IMR-90 (cell line): Measurements from ENCODE around the gene TYW5. TPM values are rescaled to one million over a fixed set of nuclear protein-coding genes. Genes with fewer than 3 reads are reported as not detected.

Experiments
- ATAC-seq: fragments of 200-7000 bp; cut with Tn5 transposase; 2 replicates; pipeline ENCODE4 v1.9.1; 2020; ENCODE audit warnings: low read depth, mild to moderate bottlenecking, moderate library complexity
- BruUV-seq: library from RNA; stranded (reverse); fragments of 400-500 nt; replicated peaks from 2 replicates; lab custom pipeline; 2021; lab: Mats Ljungman, UMichigan
- CTCF ChIA-PET: fragments of 300-600 bp; formaldehyde crosslinking; extraction: SDS; loops from one replicate; lab custom pipeline; 2021; ENCODE audit warnings: antibody characterized with exemption; lab: Yijun Ruan, JAX
- POLR2A ChIA-PET: fragments of 300-600 bp; sonication (Branson Sonifier 250); formaldehyde crosslinking; loops from one replicate; lab custom pipeline; 2022; ENCODE audit warnings: antibody characterized with exemption; ENCODE audit not compliant: unreplicated experiment; lab: Charles Lee
- DNase-seq: peaks from one replicate; pipeline ENCODE4 v3.0.0; 2013
- H2AFZ ChIP-seq: replicated peaks from 2 replicates; pipeline ENCODE3; 2013; ENCODE audit warnings: low read length, mild to moderate bottlenecking; ENCODE audit not compliant: poor library complexity
- H2AK5ac ChIP-seq: 2 replicates; pipeline ENCODE4 v1.6.1; 2013; ENCODE audit warnings: low read depth, low read length, inconsistent platforms
- H2AK9ac ChIP-seq: replicated peaks from 2 replicates; pipeline ENCODE3; 2013; ENCODE audit warnings: mild to moderate bottlenecking, low read depth, low read length, moderate library complexity; ENCODE audit not compliant: poor library complexity
- H2BK120ac ChIP-seq: 2 replicates; pipeline ENCODE4 v1.6.1; 2013; ENCODE audit warnings: low read depth, low read length, inconsistent platforms
- H2BK15ac ChIP-seq: 3 replicates; pipeline ENCODE4 v1.6.1; 2013; ENCODE audit warnings: low read depth, low read length, inconsistent platforms
- H2BK20ac ChIP-seq: 2 replicates; pipeline ENCODE4 v1.6.1; 2013; ENCODE audit warnings: low read depth, mild to moderate bottlenecking, inconsistent platforms, low read length, moderate library complexity
- H2BK5ac ChIP-seq: 2 replicates; pipeline ENCODE4 v1.6.1; 2013; ENCODE audit warnings: mild to moderate bottlenecking, low read depth, low read length, inconsistent platforms; ENCODE audit not compliant: poor library complexity, severe bottlenecking
- H3K14ac ChIP-seq: replicated peaks from 2 replicates; pipeline ENCODE4 v1.6.1; 2013; ENCODE audit warnings: low read depth, low read length, inconsistent platforms
- H3K18ac ChIP-seq: 2 replicates; pipeline ENCODE4 v1.6.1; 2013; ENCODE audit warnings: low read depth, low read length, control low read depth
- H3K23ac ChIP-seq: 2 replicates; pipeline ENCODE4 v1.6.1; 2013; ENCODE audit warnings: low read depth, low read length, inconsistent platforms
- H3K27ac ChIP-seq: 2 replicates; pipeline ENCODE4 v1.5.1; 2013; ENCODE audit warnings: mild to moderate bottlenecking, control low read depth, low read length; ENCODE audit not compliant: insufficient read depth
- H3K27me3 ChIP-seq: 2 replicates; pipeline ENCODE4 v1.6.1; 2013; ENCODE audit warnings: low read length; ENCODE audit not compliant: control insufficient read depth, insufficient read depth
- H3K36me3 ChIP-seq: 2 replicates; pipeline ENCODE4 v1.6.1; 2013; ENCODE audit warnings: low read length, mixed read lengths; ENCODE audit not compliant: control insufficient read depth, insufficient read depth
- H3K4ac ChIP-seq: 2 replicates; pipeline ENCODE4 v1.6.1; 2013; ENCODE audit warnings: low read depth, low read length, inconsistent platforms
- H3K4me1 ChIP-seq: 2 replicates; pipeline ENCODE4 v1.6.1; 2013; ENCODE audit warnings: low read length, mixed read lengths; ENCODE audit not compliant: control insufficient read depth, insufficient read depth
- H3K4me2 ChIP-seq: 2 replicates; pipeline ENCODE4 v1.6.1; 2013; ENCODE audit warnings: low read depth, mild to moderate bottlenecking, control low read depth, low read length, moderate library complexity
- H3K4me3 ChIP-seq: 2 replicates; pipeline ENCODE4 v1.5.1; 2013; ENCODE audit warnings: low read depth, mild to moderate bottlenecking, control low read depth, low read length, moderate library complexity; ENCODE audit not compliant: insufficient read depth
- H3K56ac ChIP-seq: 2 replicates; pipeline ENCODE4 v1.6.1; 2013; ENCODE audit warnings: low read length, inconsistent platforms; ENCODE audit not compliant: insufficient read depth; ENCODE audit errors: extremely low read depth
- H3K79me1 ChIP-seq, 2 experiments: 2 replicates each; pipeline ENCODE4 v1.6.1; 2013; ENCODE audit warnings: low read length in 2 of 2, inconsistent platforms in 1 of 2, low read depth in 1 of 2
- H3K9ac ChIP-seq: 2 replicates; pipeline ENCODE4 v1.6.1; 2013; ENCODE audit warnings: low read depth, low read length, control low read depth
- H3K9me1 ChIP-seq: 2 replicates; pipeline ENCODE4 v1.6.1; 2013; ENCODE audit warnings: low read length, inconsistent platforms; ENCODE audit not compliant: insufficient read depth
- H3K9me3 ChIP-seq: 2 replicates; pipeline ENCODE4 v1.6.1; 2013; ENCODE audit warnings: low read length; ENCODE audit not compliant: control insufficient read depth, insufficient read depth
- H4K20me1 ChIP-seq: 2 replicates; pipeline ENCODE4 v1.6.1; 2013; ENCODE audit warnings: low read length, inconsistent platforms; ENCODE audit not compliant: insufficient read depth
- H4K5ac ChIP-seq: 2 replicates; pipeline ENCODE4 v1.6.1; 2013; ENCODE audit warnings: mild to moderate bottlenecking, low read depth, low read length, control low read depth
- H4K8ac ChIP-seq, 2 experiments: 2 replicates each; pipeline ENCODE4 v1.6.1; 2013; ENCODE audit warnings: low read depth in 2 of 2, low read length in 2 of 2, control low read depth in 1 of 2, inconsistent platforms in 1 of 2
- H4K91ac ChIP-seq: 2 replicates; pipeline ENCODE4 v1.6.1; 2013; ENCODE audit warnings: low read depth, low read length, inconsistent platforms; ENCODE audit not compliant: insufficient read depth
- CEBPB ChIP-seq: IDR thresholded peaks from 2 replicates; pipeline ENCODE4 v1.6.1; 2012; ENCODE audit warnings: low read depth, low read length, improper control_type of control experiment
- CTCF ChIP-seq: conservative IDR thresholded peaks from 2 replicates; pipeline ENCODE4 v1.5.1; 2012; ENCODE audit warnings: mild to moderate bottlenecking, low read depth, low read length, improper control_type of control experiment
- ELK1 ChIP-seq: fragments of 150-350 bp; IDR thresholded peaks from 2 replicates; pipeline ENCODE4 v1.6.1; 2016; ENCODE audit warnings: low read depth, mild to moderate bottlenecking, low read length, moderate library complexity, borderline replicate concordance
- FOS ChIP-seq: fragments of 150-350 bp; IDR thresholded peaks from 2 replicates; pipeline ENCODE4 v1.6.1; 2016; ENCODE audit warnings: low read depth, low read length
- MAFK ChIP-seq: IDR thresholded peaks from 2 replicates; pipeline ENCODE4 v1.6.1; 2012; ENCODE audit warnings: low read depth, low read length, improper control_type of control experiment
- MAZ ChIP-seq: IDR thresholded peaks from 2 replicates; pipeline ENCODE4 v1.6.1; 2012; ENCODE audit warnings: low read depth, mild to moderate bottlenecking, low read length, improper control_type of control experiment, moderate library complexity, borderline replicate concordance
- MXI1 ChIP-seq: IDR thresholded peaks from 2 replicates; pipeline ENCODE4 v1.6.1; 2012; ENCODE audit warnings: low read depth, mild to moderate bottlenecking, low read length, moderate library complexity, borderline replicate concordance
- NFE2L2 ChIP-seq: fragments of 150-350 bp; IDR thresholded peaks from 2 replicates; pipeline ENCODE4 v1.6.1; 2016; ENCODE audit warnings: low read depth, mild to moderate bottlenecking, low read length
- RAD21 ChIP-seq: IDR thresholded peaks from 2 replicates; pipeline ENCODE4 v1.6.1; 2012; ENCODE audit warnings: low read length, improper control_type of control experiment
- RCOR1 ChIP-seq: IDR thresholded peaks from 2 replicates; pipeline ENCODE4 v1.6.1; 2012; ENCODE audit warnings: mild to moderate bottlenecking, low read length, improper control_type of control experiment; ENCODE audit not compliant: insufficient replicate concordance
- RFX5 ChIP-seq: IDR thresholded peaks from 2 replicates; pipeline ENCODE4 v1.8.0; 2012; ENCODE audit warnings: low read depth, mild to moderate bottlenecking, low read length, moderate library complexity
- SMC3 ChIP-seq: fragments of 150-350 bp; IDR thresholded peaks from 2 replicates; pipeline ENCODE4 v1.6.1; 2016; ENCODE audit warnings: low read depth, mild to moderate bottlenecking, antibody characterized with exemption, low read length, moderate library complexity
- USF2 ChIP-seq: fragments of 150-350 bp; IDR thresholded peaks from 2 replicates; pipeline ENCODE4 v1.6.1; 2017; ENCODE audit warnings: mild to moderate bottlenecking, antibody characterized with exemption, low read length, low read depth
- WGBS, 2 experiments: methylation state at CpG; one replicate each; pipeline versions ENCODE4 v1.1.5 to v1.1.7; 2013; ENCODE audit warnings: missing lambda C conversion rate in 2 of 2; ENCODE audit not compliant: insufficient read length in 1 of 2; ENCODE audit errors: extremely low coverage in 2 of 2; 5-methylcytosine and 5-hydroxymethylcytosine counted together
- dilution Hi-C: fragments of 300-500 bp; cut with HindIII; formaldehyde crosslinking; loops from one replicate; pipeline ENCODE4 v1.14.3; 2018; ENCODE audit warnings: low sequenced_read_pairs; ENCODE audit not compliant: unreplicated experiment
- in situ Hi-C: fragments of 300-500 bp; cut with MboI; formaldehyde crosslinking; loops from 3 replicates; pipeline ENCODE4 v1.14.3; 2019; ENCODE audit warnings: low sequenced_read_pairs, inconsistent platforms, mixed read lengths
- intact Hi-C: fragments of 100-400 bp; cut with micrococcal nuclease; formaldehyde crosslinking; loops from 2 replicates; pipeline ENCODE4 v1.10.0; 2022
- polyA plus RNA-seq, 3 experiments: library from polyadenylated mRNA; depleted of rRNA; stranded (reverse); fragments of >200 nt; gene quantifications; 2 replicates each; pipeline ENCODE4 v1.2.3, GENCODE V29; 2012; ENCODE audit warnings: low replicate concordance in 1 of 3
- total RNA-seq: library from RNA; depleted of rRNA; stranded (reverse); fragments of >200 nt; gene quantifications from 2 replicates; pipeline ENCODE4 v1.2.3, GENCODE V29; 2012

TYW5 gene
- total and polyA plus RNA-seq, 2 of the 4 experiments (the other 2 are of a cell fraction): 3.8 to 4.0 TPM

GRCh38 chr2:199985625-199986207 lies 30.4 kb upstream of the TYW5 start:
- intact Hi-C loops (loop anchor here (1.0 to 10.0 kb wide), 2 partner anchors 169 to 321 kb away; partner anchors contain the start of gene SPATS2L), in situ Hi-C loops (loop anchor here (10.0 kb wide), 1 partner anchor 319 kb away; the partner anchor contains the start of gene SPATS2L), dilution Hi-C loops (no loop called here)
- no peaks in the 10 kb centered on the region for H3K36me3 ChIP-seq
- H4K5ac ChIP-seq: peak overlapping the region; percentile 96
- peak overlapping the region; percentile 87 for H4K8ac ChIP-seq
- CTCF ChIA-PET: interaction anchor here (0.6 to 2.3 kb wide), 13 partner anchors 17 to 524 kb away, joined by 3 to 6 read pairs (median 3); partner anchors contain the start of gene KCTD18
- peak overlapping the region; percentile 30; the same call in 1 of the 2 replicates for H3K9ac ChIP-seq
- H3K79me1 ChIP-seq: no peaks in the 10 kb centered on the region
- no peak overlapping the region for H3K56ac ChIP-seq
- H3K9me1 ChIP-seq: no peaks in the 10 kb centered on the region
- H3K18ac ChIP-seq: peak overlapping the region; percentile 35; the same call in 1 of the 2 replicates
- no peaks in the 10 kb centered on the region for H3K9me3 ChIP-seq
- WGBS, 2 experiments: 65% methylated on average over 2 of the region's 6 CpGs; no CpG with 5 or more reads in 1 of the 2 experiments
- H3K4me1 ChIP-seq: peaks cover 6% of the 10 kb centered on the region; the same call in 1 of the 2 replicates
- POLR2A ChIA-PET: no interaction called here
- H4K20me1 ChIP-seq: no peaks in the 10 kb centered on the region
- no peak overlapping the region for H3K4me2 ChIP-seq
- no peak overlapping the region for H3K23ac ChIP-seq
- H2AK5ac ChIP-seq: peak overlapping the region; percentile 69; the same call in 1 of the 2 replicates
- H2BK120ac ChIP-seq: peak overlapping the region; percentile 90
- H2BK5ac ChIP-seq: peak overlapping the region; percentile 75
- H2BK20ac ChIP-seq: peak overlapping the region; percentile 54; the same call in 1 of the 2 replicates
- no peak overlapping the region for H2AK9ac ChIP-seq
- H3K27ac ChIP-seq: no peak overlapping the region
- H2BK15ac ChIP-seq: peak overlapping the region; percentile 91; the same call in 2 of the 3 replicates
- peak overlapping the region; percentile 96 for H2AFZ ChIP-seq
- TF ChIP-seq RCOR1 (no peak), NFE2L2 (no peak), MXI1 (no peak), CTCF (peak; percentile 71), RAD21 (peak; percentile 80), MAFK (no peak), ELK1 (no peak), RFX5 (no peak), CEBPB (no peak), USF2 (no peak), MAZ (no peak), FOS (no peak), SMC3 (peak; percentile 70)
- H3K14ac ChIP-seq: peak overlapping the region; percentile 29
- peak overlapping the region; percentile 75 for H3K4ac ChIP-seq
- peak; percentile 66 for ATAC-seq
- H3K4me3 ChIP-seq: no peak overlapping the region
- DNase-seq: peak; percentile 81
- BruUV-seq: no TSS peak
- H4K91ac ChIP-seq: peak overlapping the region; percentile 90
- H3K27me3 ChIP-seq: no peaks in the 10 kb centered on the region
